Activated T-cell treated with anti-CD3 and anti-CD28 coated beads for 48 hours (primary cell): ENCODE measurements around the gene HDLBP.
"Not testable (repeated sequence)": the region's sequence is repeated elsewhere in the genome, so short reads cannot be mapped to it uniquely, and the experiment has no call there.

Experiments used
- DNase-seq: peaks from one replicate; pipeline ENCODE4 v3.0.0-alpha.2; 2020; ENCODE audit warnings: low read depth

Gene HDLBP

GRCh38 chr2:241207641-241208040, 107.8 kb downstream of the HDLBP start:
- DNase-seq, result no peak

DNA sequence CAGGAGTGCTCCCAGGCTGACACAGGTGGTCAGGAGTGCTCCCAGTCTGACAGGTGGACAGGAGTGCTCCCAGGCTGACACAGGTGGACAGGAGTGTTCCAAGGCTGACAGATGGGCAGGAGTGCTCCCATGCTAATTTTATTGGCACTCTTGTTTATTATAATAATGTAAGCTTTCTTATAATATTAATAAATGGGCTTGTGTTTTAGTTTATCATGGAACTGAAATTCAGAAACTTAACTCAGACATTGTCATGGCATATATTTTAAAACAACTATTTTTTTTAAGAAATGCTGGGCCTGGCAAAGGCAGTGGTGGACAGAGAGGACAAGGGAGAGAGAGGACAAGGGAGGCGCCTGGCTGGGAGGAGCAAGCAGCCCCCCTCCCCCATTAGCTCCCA, 108.3 kb downstream of the HDLBP start:
- DNase-seq, result no peak

- no peak for DNase-seq
These were observed 110.4 kb downstream of the HDLBP start for GRCh38 chr2:241205086-241205485.

DNA sequence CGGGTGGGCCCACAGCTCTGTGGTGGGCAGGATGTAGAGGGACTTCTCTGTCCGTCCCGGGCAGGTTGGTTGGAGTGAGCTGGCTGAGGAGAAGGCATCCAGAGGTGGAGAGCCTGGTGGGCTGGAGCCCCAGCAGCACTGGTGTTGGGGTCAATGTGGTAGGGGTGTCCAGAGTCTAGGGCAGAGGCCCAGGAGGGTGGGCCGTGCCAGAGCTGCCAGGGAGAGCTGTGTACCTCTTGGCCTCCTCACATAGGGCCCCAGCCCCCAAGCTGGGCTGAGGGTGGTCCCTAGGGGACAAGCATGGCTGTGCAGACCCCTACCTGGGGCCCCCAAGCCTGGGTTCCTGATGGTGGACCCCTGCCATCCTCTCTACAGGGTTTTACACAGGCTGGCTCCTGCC, 111.0 kb downstream of the HDLBP start:
- DNase-seq, result no peak

GRCh38 chr2:241204010-241204384, 111.5 kb downstream of the HDLBP start:
- DNase-seq, result no peak

GRCh38 chr2:241203218-241204009, 112.1 kb downstream of the HDLBP start:
- no peak for DNase-seq

DNA sequence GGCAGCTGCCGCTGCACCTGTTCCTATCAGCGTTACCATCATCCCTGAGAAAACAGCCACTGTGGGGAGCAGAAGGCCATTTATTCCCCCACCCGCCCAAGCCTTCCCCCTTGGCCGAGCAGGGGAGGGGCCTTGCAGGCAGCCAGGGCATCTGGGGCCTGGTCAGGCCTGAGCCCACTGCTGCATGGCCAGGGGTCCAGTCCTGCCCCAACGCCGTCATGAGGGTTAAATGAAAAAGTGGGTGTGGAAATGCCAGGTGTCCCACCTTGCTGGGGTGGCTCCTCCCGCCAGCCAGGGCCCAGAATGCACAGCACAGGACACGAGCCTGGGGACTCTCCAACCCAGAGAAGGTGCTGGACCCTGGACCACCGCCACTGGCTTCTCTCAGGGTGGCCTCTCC, 112.8 kb downstream of the HDLBP start:
- no peak for DNase-seq

GRCh38 chr2:241202268-241202585, 113.2 kb downstream of the HDLBP start:
- DNase-seq, result no peak

DNA sequence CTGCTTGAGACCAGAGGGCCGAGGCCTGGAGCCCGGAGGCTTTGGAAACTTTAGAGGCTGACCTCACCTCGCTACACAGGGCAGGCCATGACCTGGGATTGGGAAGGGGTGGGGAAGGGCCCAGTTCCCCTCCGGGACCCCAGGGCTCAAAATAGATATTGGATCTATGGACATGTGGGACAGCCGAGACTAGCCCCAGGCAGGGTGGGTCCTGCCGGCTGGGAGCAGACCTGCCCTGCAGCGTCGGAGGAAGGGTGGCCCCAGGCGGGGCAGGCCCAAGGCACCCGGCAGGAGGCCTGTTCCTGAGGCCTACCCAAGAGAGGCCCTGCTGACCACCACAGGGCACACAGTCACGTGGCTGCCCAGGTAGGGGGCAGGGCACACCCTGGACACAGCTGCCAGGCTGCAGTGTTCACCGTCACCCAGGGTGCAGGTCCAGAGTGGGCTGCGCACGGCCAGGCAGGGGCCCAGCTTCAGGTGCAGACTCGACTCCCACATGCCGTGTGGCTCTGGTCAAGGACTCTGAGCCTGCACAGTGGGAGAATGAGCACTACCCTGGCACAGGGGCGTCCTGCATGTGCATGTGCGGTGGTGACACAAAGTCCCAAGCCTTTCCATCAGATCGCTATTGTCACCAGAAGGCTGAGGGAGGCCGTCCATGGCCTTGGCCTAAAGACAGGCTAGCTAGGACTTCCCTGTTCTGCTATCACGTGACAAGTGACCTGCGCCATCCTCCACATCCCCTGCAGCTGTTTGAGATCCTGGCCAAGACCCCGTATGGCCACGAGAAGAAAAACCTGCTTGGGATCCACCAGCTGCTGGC, 113.8 kb downstream of the HDLBP start:
- DNase-seq, result no peak

DNA sequence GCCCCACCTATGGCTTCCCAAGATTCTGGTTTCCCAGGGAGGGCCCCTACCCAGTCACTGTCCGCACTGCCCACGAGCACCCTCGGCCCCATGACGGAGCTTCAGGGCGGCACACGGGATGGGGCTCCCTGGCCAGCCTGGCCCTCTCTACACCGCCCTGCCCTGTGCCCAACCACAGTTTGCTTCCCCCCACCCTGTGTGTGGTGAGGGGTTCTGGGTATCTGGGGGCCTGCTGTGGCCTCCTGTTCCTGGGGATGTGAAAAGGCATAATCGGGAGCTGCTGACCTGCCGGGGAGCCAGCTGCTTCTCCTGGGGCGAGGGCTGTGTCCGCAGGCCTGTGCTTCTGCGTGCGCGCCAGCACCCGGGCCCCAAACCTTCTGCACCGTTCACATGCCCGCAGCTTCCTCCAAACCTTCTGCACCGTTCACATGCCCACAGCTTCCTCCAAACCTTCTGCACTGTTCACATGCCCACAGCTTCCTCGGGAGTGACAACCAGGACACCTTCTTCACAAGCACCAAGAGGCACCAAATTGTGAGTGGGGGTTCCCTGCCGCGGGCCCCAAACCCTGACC, 114.6 kb downstream of the HDLBP start:
- DNase-seq, result no peak

DNA sequence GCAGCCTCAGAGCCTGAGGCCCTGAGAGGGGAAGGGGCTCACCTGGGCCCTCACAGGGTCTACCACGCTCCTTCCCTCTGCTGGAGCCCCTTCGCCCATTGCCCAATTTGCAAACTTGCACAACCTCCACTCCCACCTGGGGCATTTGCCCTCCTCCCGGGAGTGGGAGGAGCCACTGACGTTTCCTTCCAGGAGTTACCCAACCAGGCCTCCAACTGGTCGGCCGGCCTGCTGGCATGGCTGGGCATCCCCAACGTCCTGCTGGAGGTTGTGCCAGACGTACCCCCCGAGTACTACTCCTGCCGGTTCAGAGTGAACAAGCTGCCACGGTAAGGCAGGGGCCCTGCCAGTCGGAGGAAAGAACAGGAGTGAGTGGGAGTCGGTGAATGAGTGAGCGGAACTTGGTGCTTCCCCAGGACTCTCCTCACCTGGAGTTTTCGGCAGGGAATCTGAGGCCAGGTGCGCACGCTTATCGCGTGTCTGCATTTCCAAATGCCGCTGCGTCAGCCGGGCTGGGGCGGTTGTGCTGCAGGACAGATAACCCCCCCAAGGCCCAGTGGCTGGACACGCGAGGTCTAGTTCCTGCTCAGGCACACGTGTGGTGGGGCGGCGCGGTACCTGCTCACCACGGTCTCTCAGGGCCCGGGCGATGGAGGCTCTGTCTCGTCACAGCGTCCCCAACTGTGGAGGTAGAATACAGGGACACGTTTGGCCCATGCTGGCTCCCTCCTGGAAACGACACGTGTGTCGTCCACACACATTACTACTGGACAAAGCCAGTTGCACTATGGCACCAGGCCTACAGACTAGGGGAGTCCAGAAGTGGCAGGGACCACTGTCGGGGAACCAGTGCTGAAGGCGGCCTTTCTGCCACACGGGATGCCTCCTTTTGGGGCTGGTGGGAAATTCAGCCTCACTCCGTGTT, 115.3 kb downstream of the HDLBP start:
- no peak for DNase-seq

GRCh38 chr2:241199286-241199685, 116.2 kb downstream of the HDLBP start:
- DNase-seq, result no peak

- DNase-seq, result no peak
These were observed 116.8 kb downstream of the HDLBP start for GRCh38 chr2:241198381-241199279.

GRCh38 chr2:241197947-241198346, 117.5 kb downstream of the HDLBP start:
- DNase-seq, result no peak

DNA sequence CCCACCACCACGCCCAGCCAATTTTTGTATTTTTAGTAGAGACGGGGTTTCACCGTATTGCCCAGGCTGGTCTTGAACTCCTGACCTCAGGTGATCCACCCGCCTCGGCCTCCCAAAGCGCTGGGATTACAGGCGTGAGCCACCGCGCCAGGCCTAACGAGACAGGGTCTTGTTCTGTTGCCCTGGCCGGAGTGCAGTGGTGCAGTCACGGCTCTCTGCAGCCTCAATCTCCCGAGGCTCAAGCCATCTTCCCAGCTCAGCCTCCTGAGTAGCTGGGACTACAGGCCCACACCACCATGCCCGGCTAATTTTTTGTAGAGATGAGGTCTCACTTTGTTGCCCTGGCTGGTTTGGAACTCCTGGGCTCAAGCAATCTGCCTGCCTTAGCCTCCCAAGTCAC, 118.2 kb downstream of the HDLBP start:
- not testable (repeated sequence) for DNase-seq

DNA sequence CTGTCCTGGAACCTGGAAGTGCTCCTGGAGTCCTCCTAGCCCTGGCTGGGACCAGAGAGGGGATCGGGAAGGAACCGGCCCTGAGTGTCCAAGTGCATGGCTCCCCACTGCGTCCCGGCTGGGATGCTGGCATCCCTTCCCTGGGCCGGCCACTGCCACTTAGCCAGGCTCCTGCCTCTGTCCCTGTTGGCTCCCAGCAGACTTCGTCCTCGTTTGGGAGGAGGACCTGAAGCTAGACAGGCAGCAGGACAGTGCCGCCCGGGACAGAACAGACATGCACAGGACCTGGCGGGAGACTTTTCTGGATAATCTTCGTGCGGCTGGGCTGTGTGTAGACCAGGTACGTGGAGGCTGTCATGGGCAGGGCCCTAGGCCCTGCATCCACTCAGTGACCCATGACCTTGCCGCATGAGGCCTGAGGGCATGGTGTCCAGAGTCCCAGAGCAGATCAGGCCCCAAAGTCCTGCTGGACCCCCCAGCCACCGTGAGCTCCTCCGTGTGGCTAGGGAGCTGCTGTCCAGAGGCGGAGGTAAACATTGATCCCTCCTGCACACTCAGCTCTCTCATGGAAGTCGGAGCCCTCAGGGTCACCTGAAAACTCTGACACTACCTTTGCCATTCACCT, 119.9 kb downstream of the HDLBP start:
- no peak for DNase-seq

DNA sequence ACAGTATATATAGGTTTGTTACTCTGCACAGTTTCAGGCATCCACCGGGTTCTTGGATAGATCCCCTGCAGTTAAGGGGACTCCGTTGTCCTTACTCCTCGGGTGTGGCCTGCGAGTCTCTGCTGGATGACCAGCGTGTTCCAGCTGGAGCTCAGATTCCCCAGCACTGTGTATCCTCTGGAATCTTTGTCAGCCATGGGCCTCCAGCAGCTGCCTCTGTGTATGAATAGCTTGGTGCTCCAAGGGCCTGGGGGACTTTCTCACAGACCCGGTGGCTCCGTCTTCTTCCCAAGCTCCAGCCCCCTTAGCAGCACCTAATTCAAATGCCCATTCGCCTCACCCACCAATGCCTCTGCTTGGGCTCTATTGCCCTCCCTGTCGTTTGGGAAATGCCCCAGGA, 120.7 kb downstream of the HDLBP start:
- no peak for DNase-seq

- no peak for DNase-seq
These were observed 122.2 kb downstream of the HDLBP start for GRCh38 chr2:241193271-241193670.

GRCh38 chr2:241191081-241191480, 124.4 kb downstream of the HDLBP start:
- DNase-seq, result no peak

DNA sequence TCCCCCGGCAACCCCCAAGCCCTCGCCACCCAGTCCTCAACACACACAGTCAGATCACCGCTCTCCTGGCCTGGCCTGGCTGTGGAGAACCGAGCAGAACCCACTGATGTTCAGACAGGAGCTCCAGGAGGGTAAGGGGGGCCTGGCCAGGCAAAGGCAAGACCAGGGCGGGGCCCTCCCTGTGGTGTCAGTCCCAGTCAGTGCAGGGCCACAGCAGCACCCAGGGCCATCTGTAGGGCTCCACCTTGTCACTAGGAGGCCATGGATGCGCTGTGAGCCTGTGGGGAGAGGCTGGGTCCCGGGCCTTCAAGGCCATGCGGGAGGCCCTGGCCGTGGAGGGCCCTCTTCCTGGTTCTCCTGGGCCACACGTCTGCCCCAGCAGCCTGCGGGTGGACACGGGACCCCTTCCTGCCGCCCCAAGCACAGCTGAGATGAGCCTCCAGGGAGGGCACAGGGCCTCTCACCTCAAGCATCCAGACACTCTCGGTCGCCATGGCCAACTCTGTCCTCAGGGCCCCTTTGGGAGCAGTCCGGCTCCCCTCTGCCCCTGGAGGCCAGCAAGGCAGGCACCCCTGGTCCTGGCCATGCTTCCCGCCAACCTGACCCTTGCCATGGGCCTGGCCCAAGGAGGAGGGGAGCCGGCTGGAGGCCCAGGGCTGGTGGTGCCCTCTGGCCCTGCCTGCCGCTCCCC, 125.0 kb downstream of the HDLBP start:
- DNase-seq, result no peak
